HFFc6 (cell line): ENCODE measurements around the gene HOXD4. TPM values are rescaled to one million over a fixed set of nuclear protein-coding genes. Genes with fewer than 3 reads are reported as not detected.

Experiments
- DNase-seq: peaks from one replicate; pipeline ENCODE4 v3.0.0-alpha.2; 2018
- H3K27ac Mint-ChIP-seq: 2 replicates; pipeline ENCODE4 v1.8.0; 2020; ENCODE audit warnings: mild to moderate bottlenecking, mixed read lengths
- H3K27me3 Mint-ChIP-seq: 2 replicates; pipeline ENCODE4 v1.8.0; 2021; ENCODE audit warnings: mild to moderate bottlenecking, moderate library complexity, mixed read lengths; ENCODE audit not compliant: insufficient read depth
- H3K36me3 Mint-ChIP-seq: 2 replicates; pipeline ENCODE4 v1.8.0; 2021; ENCODE audit warnings: low read depth, mixed read lengths
- H3K4me1 Mint-ChIP-seq: 2 replicates; pipeline ENCODE4 v1.8.0; 2020; ENCODE audit warnings: low read depth, mixed read lengths
- H3K4me3 Mint-ChIP-seq: 2 replicates; pipeline ENCODE4 v1.8.0; 2020; ENCODE audit warnings: mild to moderate bottlenecking, moderate library complexity, mixed read lengths
- H3K9me3 Mint-ChIP-seq: 2 replicates; pipeline ENCODE4 v1.8.0; 2020; ENCODE audit warnings: mild to moderate bottlenecking, mixed read lengths
- total RNA-seq, 6 experiments: library from RNA; stranded (reverse); fragmentation: NEBNext Ultra II Directional; extraction: Animal tissue kit (Norgen Biotek cat#: 25700); gene quantifications; 2 replicates in 1 of 6; 3 replicates in 5 of 6; pipeline ENCODE4 v1.2.3, GENCODE V29; 2021
- TF ChIP-seq, protein P1 (sequence below): fragments of 200-600 bp; sonication (generic); IDR thresholded peaks from 2 replicates; pipeline ENCODE4 v1.5.0; 2021; ENCODE audit warnings: antibody characterized with exemption, mild to moderate bottlenecking

The HOXD4 gene
- total RNA-seq, 6 experiments from 2014 or later, result 0.40 to 0.69 (median 0.57) TPM; not detected in 2

GRCh38 chr2:176111846-176112374, 39.4 kb upstream of the HOXD4 start:
- Mint-ChIP-seq H3K27ac (no peak overlapping the region), H3K4me3 (no peak overlapping the region), H3K9me3 (no peaks in the 10 kb centered on the region), H3K36me3 (peaks cover 11% of the 10 kb centered on the region), H3K4me1 (peaks cover 8% of the 10 kb centered on the region), H3K27me3 (peaks cover 3% of the 10 kb centered on the region)
- TF ChIP-seq, protein P1, sequence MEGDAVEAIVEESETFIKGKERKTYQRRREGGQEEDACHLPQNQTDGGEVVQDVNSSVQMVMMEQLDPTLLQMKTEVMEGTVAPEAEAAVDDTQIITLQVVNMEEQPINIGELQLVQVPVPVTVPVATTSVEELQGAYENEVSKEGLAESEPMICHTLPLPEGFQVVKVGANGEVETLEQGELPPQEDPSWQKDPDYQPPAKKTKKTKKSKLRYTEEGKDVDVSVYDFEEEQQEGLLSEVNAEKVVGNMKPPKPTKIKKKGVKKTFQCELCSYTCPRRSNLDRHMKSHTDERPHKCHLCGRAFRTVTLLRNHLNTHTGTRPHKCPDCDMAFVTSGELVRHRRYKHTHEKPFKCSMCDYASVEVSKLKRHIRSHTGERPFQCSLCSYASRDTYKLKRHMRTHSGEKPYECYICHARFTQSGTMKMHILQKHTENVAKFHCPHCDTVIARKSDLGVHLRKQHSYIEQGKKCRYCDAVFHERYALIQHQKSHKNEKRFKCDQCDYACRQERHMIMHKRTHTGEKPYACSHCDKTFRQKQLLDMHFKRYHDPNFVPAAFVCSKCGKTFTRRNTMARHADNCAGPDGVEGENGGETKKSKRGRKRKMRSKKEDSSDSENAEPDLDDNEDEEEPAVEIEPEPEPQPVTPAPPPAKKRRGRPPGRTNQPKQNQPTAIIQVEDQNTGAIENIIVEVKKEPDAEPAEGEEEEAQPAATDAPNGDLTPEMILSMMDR, result no peak
- no peak for DNase-seq

GRCh38 chr2:176112375-176113302, 38.7 kb upstream of the HOXD4 start:
- TF ChIP-seq, protein P1, result no peak
- no peak overlapping the region for H3K27ac Mint-ChIP-seq
- DNase-seq, result no peak
- H3K36me3 Mint-ChIP-seq, result peaks cover 13% of the 10 kb centered on the region
- H3K4me3 Mint-ChIP-seq, result no peak overlapping the region
- no peaks in the 10 kb centered on the region for H3K9me3 Mint-ChIP-seq
- H3K27me3 Mint-ChIP-seq, result no peaks in the 10 kb centered on the region; the same call in none of the 2 replicates
- H3K4me1 Mint-ChIP-seq, result peaks cover 8% of the 10 kb centered on the region

DNA sequence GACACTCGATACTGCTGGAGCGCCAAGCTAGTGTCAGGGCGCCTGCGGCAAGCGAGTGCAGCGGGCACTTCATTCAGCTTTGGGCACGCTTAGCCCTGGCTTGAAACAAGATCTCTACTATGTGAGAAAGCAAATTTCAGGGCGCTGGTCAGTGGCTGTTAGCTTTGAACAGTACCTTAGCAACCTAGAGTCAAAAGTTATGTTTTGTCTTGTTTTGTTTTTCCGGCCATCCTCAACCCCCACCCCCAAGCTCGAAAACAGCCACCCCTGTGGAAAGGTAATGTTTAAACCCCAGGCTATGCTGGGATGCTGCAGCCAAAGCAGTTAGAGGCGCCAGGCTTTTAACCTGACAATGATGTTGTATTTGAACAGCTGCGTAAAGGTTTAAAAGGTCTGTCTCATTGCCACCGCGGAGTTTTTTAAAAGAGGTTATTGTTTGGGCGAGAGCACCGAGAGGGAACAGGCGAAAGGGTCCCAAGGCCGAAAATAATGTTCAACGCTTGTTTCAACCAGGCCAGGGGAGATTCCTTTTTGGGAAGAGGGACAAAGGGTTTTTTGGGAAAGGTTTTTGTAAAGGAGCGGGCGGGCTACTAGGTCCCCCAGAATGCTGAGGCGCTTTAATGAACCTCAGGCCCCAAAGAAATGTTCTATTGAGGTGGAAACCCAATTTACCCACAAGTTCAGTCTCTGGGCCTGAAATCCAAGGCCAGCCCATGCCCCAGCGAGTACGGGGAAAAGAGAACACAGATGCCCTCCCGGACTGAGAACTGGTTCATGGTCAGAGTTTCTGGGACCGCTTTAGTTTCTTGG, 37.0 kb upstream of the HOXD4 start:
- TF ChIP-seq, protein P1, result no peak
- Mint-ChIP-seq H3K27ac (no peak overlapping the region), H3K4me3 (no peak overlapping the region), H3K36me3 (peaks cover 25% of the 10 kb centered on the region), H3K27me3 (no peaks in the 10 kb centered on the region; the same call in none of the 2 replicates), H3K9me3 (no peaks in the 10 kb centered on the region), H3K4me1 (peaks cover 5% of the 10 kb centered on the region)
- DNase-seq, result no peak

GRCh38 chr2:176114930-176115625, 36.3 kb upstream of the HOXD4 start:
- Mint-ChIP-seq H3K9me3 (no peaks in the 10 kb centered on the region), H3K36me3 (peaks cover 22% of the 10 kb centered on the region), H3K27me3 (no peaks in the 10 kb centered on the region; the same call in none of the 2 replicates), H3K4me1 (no peaks in the 10 kb centered on the region), H3K27ac (no peak overlapping the region), H3K4me3 (no peak overlapping the region)
- DNase-seq, result no peak
- TF ChIP-seq, protein P1, result no peak
